Heart left ventricle (tissue), 13 donors: ENCODE measurements around the gene KLK14.

Experiments
- POLR2A ChIP-seq, 2 donors: fragments of 450-650 bp; IDR thresholded peaks; one replicate each; pipeline ENCODE4 v1.6.1; 2017; ENCODE audit warnings: antibody characterized with exemption in 2 of 2, mild to moderate bottlenecking in 2 of 2, moderate library complexity in 2 of 2
- TF ChIP-seq, protein P1 (sequence below), 12 donors: fragments of 200-600 bp; sonication (generic) in 4 of 12; IDR thresholded peaks; one replicate each; pipeline versions ENCODE4 v1.5.0 to v1.8.0; 2018 to 2022; ENCODE audit warnings: antibody characterized with exemption in 12 of 12, mild to moderate bottlenecking in 5 of 12
- donor health status: ischemic (EF 13 %, LVEDD 7.1; RV severe dilation, severe dysfunction).
- donor health status: DM: no; HTN: yes; CAD: no.
- donor health status: DM: no; HTN: no; CAD: no.
- donor health status: ischemic (EF 25% LVEDD 6.9; RV normal size, moderate dysfunction).
- donor health status: ischemic (EF 25% LVEDD 5.7; RV mildly dilated, moderate dysfunction).
- donor health status: ischemic (EF 35%, LVEDD 5.7; RV mildly dilated, moderate dysfunction).
- donor health status: nonischemic (EF 11% LVEDD 7.7; RV severe dilation, severe dysfunction).
- donor health status: DM: yes; HTN: yes; CAD: no.
- donor health status: PGD.
- donor health status: ischemic (EF 29% LVEDD 5.4; RV normal size, mild dysfunction).
- donor health status: nonischemic (EF 23%, LVEDD 6.1; RV moderate dilation, normal function).

GRCh38 chr19:51044327-51044726, 38.4 kb downstream of the KLK14 start:
- TF ChIP-seq POLR2A (IDR thresholded peaks at IDR 0.05), result no peak
- TF ChIP-seq, protein P1, sequence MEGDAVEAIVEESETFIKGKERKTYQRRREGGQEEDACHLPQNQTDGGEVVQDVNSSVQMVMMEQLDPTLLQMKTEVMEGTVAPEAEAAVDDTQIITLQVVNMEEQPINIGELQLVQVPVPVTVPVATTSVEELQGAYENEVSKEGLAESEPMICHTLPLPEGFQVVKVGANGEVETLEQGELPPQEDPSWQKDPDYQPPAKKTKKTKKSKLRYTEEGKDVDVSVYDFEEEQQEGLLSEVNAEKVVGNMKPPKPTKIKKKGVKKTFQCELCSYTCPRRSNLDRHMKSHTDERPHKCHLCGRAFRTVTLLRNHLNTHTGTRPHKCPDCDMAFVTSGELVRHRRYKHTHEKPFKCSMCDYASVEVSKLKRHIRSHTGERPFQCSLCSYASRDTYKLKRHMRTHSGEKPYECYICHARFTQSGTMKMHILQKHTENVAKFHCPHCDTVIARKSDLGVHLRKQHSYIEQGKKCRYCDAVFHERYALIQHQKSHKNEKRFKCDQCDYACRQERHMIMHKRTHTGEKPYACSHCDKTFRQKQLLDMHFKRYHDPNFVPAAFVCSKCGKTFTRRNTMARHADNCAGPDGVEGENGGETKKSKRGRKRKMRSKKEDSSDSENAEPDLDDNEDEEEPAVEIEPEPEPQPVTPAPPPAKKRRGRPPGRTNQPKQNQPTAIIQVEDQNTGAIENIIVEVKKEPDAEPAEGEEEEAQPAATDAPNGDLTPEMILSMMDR (IDR thresholded peaks at IDR 0.05), result no peak
